H9 (cell line): ENCODE measurements around the gene DPH2. TPM values are rescaled to one million over a fixed set of nuclear protein-coding genes. Genes with fewer than 3 reads are reported as not detected.

ENCODE experiments used
- DNase-seq: peaks from one replicate; pipeline ENCODE4 v3.0.0-alpha.2; 2017
- H2AFZ ChIP-seq: one replicate; pipeline ENCODE4 v1.6.1; 2013; ENCODE audit warnings: mild to moderate bottlenecking, low read length, control low read depth, moderate library complexity
- H2AK5ac ChIP-seq: 2 replicates; pipeline ENCODE4 v1.6.1; 2013; ENCODE audit warnings: low read length, control low read depth, mixed read lengths; ENCODE audit not compliant: insufficient read length
- H2BK120ac ChIP-seq: one replicate; pipeline ENCODE4 v1.6.1; 2013; ENCODE audit warnings: low read depth, mild to moderate bottlenecking, low read length, control low read depth, inconsistent platforms; ENCODE audit not compliant: poor library complexity, severe bottlenecking
- H2BK12ac ChIP-seq: 2 replicates; pipeline ENCODE4 v1.6.1; 2013; ENCODE audit warnings: low read length, control low read depth, mixed read lengths, low read depth; ENCODE audit not compliant: insufficient read length
- H2BK15ac ChIP-seq: 2 replicates; pipeline ENCODE4 v1.6.1; 2013; ENCODE audit warnings: low read depth, low read length, control low read depth
- H2BK20ac ChIP-seq: one replicate; pipeline ENCODE4 v1.6.1; 2013; ENCODE audit warnings: low read depth, mild to moderate bottlenecking, low read length, control low read depth, inconsistent platforms; ENCODE audit not compliant: poor library complexity, severe bottlenecking
- H2BK5ac ChIP-seq: 2 replicates; pipeline ENCODE4 v1.6.1; 2013; ENCODE audit warnings: low read length, control low read depth, mixed read lengths; ENCODE audit not compliant: insufficient read length
- H3K14ac ChIP-seq: 2 replicates; pipeline ENCODE4 v1.6.1; 2013; ENCODE audit warnings: low read length, control low read depth; ENCODE audit not compliant: insufficient read depth
- H3K18ac ChIP-seq: 2 replicates; pipeline ENCODE4 v1.6.1; 2013; ENCODE audit warnings: low read depth, mild to moderate bottlenecking, mixed read lengths, low read length, control low read depth; ENCODE audit not compliant: insufficient read length
- H3K23ac ChIP-seq: 2 replicates; pipeline ENCODE4 v1.6.1; 2013; ENCODE audit warnings: low read length, control low read depth, mixed read lengths, low read depth; ENCODE audit not compliant: insufficient read length
- H3K23me2 ChIP-seq: 2 replicates; pipeline ENCODE4 v1.6.1; 2013; ENCODE audit warnings: low read depth, mild to moderate bottlenecking, mixed read lengths, low read length, control low read depth; ENCODE audit not compliant: insufficient read length, poor library complexity, severe bottlenecking
- H3K27ac ChIP-seq: 2 replicates; pipeline ENCODE4 v1.5.1; 2013; ENCODE audit warnings: low read length, control low read depth, mixed read lengths, low read depth; ENCODE audit not compliant: insufficient read length
- H3K27me3 ChIP-seq: 2 replicates; pipeline ENCODE4 v1.6.1; 2013; ENCODE audit warnings: low read length, control low read depth, inconsistent platforms; ENCODE audit not compliant: insufficient read depth
- H3K4ac ChIP-seq: 2 replicates; pipeline ENCODE4 v1.6.1; 2013; ENCODE audit warnings: low read depth, mild to moderate bottlenecking, control low read depth, inconsistent platforms, low read length, moderate library complexity
- H3K4me1 ChIP-seq: 2 replicates; pipeline ENCODE4 v1.6.1; 2013; ENCODE audit warnings: low read length, control low read depth, inconsistent platforms; ENCODE audit not compliant: insufficient read depth
- H3K4me2 ChIP-seq: 2 replicates; pipeline ENCODE4 v1.6.1; 2013; ENCODE audit warnings: low read length, control low read depth, mixed read lengths; ENCODE audit not compliant: insufficient read length, insufficient read depth
- H3K56ac ChIP-seq: 2 replicates; pipeline ENCODE4 v1.6.1; 2013; ENCODE audit warnings: low read depth, mild to moderate bottlenecking, mixed read lengths, low read length, control low read depth; ENCODE audit not compliant: insufficient read length
- H3K79me1 ChIP-seq: 2 replicates; pipeline ENCODE4 v1.6.1; 2013; ENCODE audit warnings: low read depth, mild to moderate bottlenecking, moderate library complexity, low read length, control low read depth, inconsistent platforms; ENCODE audit not compliant: insufficient read depth, poor library complexity, severe bottlenecking
- H3K79me2 ChIP-seq: 2 replicates; pipeline ENCODE4 v1.6.1; 2013; ENCODE audit warnings: low read length, control low read depth, inconsistent platforms; ENCODE audit not compliant: insufficient read depth
- H3K9ac ChIP-seq: 2 replicates; pipeline ENCODE4 v1.6.1; 2013; ENCODE audit warnings: low read length, control low read depth, mixed read lengths; ENCODE audit not compliant: insufficient read length; ENCODE audit errors: extremely low read depth
- H3K9me3 ChIP-seq: one replicate; pipeline ENCODE4 v1.6.1; 2013; ENCODE audit warnings: low read depth, low read length, inconsistent platforms; ENCODE audit not compliant: control insufficient read depth
- H3T11ph ChIP-seq: one replicate; pipeline ENCODE4 v1.6.1; 2013; ENCODE audit warnings: mild to moderate bottlenecking, low read length, control low read depth, inconsistent platforms
- H4K20me1 ChIP-seq: one replicate; pipeline ENCODE4 v1.6.1; 2013; ENCODE audit not compliant: control insufficient read depth, insufficient read length, insufficient read depth
- H4K5ac ChIP-seq: 2 replicates; pipeline ENCODE4 v1.6.1; 2013; ENCODE audit warnings: low read depth, mild to moderate bottlenecking, mixed read lengths, low read length, control low read depth; ENCODE audit not compliant: insufficient read length
- H4K8ac ChIP-seq: replicated peaks from 2 replicates; pipeline ENCODE4 v1.6.1; 2013; ENCODE audit warnings: low read length, control low read depth, mixed read lengths, low read depth; ENCODE audit not compliant: insufficient read length
- H4K91ac ChIP-seq: 2 replicates; pipeline ENCODE4 v1.6.1; 2013; ENCODE audit warnings: low read depth, mild to moderate bottlenecking, moderate library complexity, mixed read lengths, low read length, control low read depth; ENCODE audit not compliant: insufficient read length
- H3K27ac Mint-ChIP-seq, 3 experiments: 2 replicates in 2 of 3; 3 replicates in 1 of 3; pipeline ENCODE4 v1.8.0; 2020 to 2021; ENCODE audit warnings: mixed read lengths in 3 of 3, mild to moderate bottlenecking in 1 of 3, moderate library complexity in 1 of 3
- H3K27me3 Mint-ChIP-seq: 2 replicates; pipeline ENCODE4 v1.8.0; 2021; ENCODE audit warnings: low read depth, mild to moderate bottlenecking, moderate library complexity, mixed read lengths
- H3K36me3 Mint-ChIP-seq, 3 experiments: 2 replicates in 2 of 3; 3 replicates in 1 of 3; pipeline ENCODE4 v1.8.0; 2020 to 2021; ENCODE audit warnings: low read depth in 3 of 3, mixed read lengths in 3 of 3; ENCODE audit not compliant: insufficient read depth in 1 of 3
- H3K4me1 Mint-ChIP-seq, 2 experiments: 2 replicates each; pipeline ENCODE4 v1.8.0; 2020; ENCODE audit warnings: mixed read lengths in 2 of 2
- H3K4me3 Mint-ChIP-seq, 2 experiments: 2 replicates in 1 of 2; 3 replicates in 1 of 2; pipeline ENCODE4 v1.8.0; 2020 to 2021; ENCODE audit warnings: mild to moderate bottlenecking in 2 of 2, mixed read lengths in 2 of 2, moderate library complexity in 1 of 2
- H3K9me3 Mint-ChIP-seq, 2 experiments: 2 replicates in 1 of 2; 3 replicates in 1 of 2; pipeline ENCODE4 v1.8.0; 2020; ENCODE audit warnings: mild to moderate bottlenecking in 2 of 2, mixed read lengths in 2 of 2, moderate library complexity in 1 of 2
- WGBS: extraction: QIAGEN DNeasy Blood & Tissue Kit; methylation state at CpG from one replicate; pipeline ENCODE4 v1.1.7; 2013; ENCODE audit warnings: missing lambda C conversion rate, low lambda C conversion rate, mixed read lengths; ENCODE audit not compliant: insufficient read length; ENCODE audit errors: extremely low coverage; 5-methylcytosine and 5-hydroxymethylcytosine counted together
- total RNA-seq: library from RNA; stranded (reverse); gene quantifications from 2 replicates; pipeline ENCODE4 v1.2.1, GENCODE V29; 2021
- TF ChIP-seq, protein P1 (sequence below): fragments of 200-600 bp; sonication (generic); conservative IDR thresholded peaks from 3 replicates; pipeline ENCODE4 v1.8.0; 2021; ENCODE audit warnings: antibody characterized with exemption, mild to moderate bottlenecking

Gene DPH2
- total RNA-seq, 1 experiment from 2014 or later: 74.4 TPM

- H2BK5ac ChIP-seq: no peak overlapping the region
- H3K56ac ChIP-seq: no peak overlapping the region
- no peak overlapping the region for H2BK15ac ChIP-seq
- no peaks in the 10 kb centered on the region; the same call in 1 of the 2 replicates for H3K79me2 ChIP-seq
- no peak overlapping the region for H3K4me3 Mint-ChIP-seq
- no peak for DNase-seq
- H3K18ac ChIP-seq: no peak overlapping the region
- H4K5ac ChIP-seq: no peak overlapping the region
- no peak overlapping the region for H2BK20ac ChIP-seq
- no peak overlapping the region for H3K4me2 ChIP-seq
- peaks cover 13 to 46% (median 36%) of the 10 kb centered on the region in 3 experiments; a peak in 6 of 7 replicates for H3K36me3 Mint-ChIP-seq
- no peaks in the 10 kb centered on the region for H3K4me1 ChIP-seq
- H3K14ac ChIP-seq: no peak overlapping the region
- no peaks in the 10 kb centered on the region for H4K20me1 ChIP-seq
- TF ChIP-seq, protein P1, sequence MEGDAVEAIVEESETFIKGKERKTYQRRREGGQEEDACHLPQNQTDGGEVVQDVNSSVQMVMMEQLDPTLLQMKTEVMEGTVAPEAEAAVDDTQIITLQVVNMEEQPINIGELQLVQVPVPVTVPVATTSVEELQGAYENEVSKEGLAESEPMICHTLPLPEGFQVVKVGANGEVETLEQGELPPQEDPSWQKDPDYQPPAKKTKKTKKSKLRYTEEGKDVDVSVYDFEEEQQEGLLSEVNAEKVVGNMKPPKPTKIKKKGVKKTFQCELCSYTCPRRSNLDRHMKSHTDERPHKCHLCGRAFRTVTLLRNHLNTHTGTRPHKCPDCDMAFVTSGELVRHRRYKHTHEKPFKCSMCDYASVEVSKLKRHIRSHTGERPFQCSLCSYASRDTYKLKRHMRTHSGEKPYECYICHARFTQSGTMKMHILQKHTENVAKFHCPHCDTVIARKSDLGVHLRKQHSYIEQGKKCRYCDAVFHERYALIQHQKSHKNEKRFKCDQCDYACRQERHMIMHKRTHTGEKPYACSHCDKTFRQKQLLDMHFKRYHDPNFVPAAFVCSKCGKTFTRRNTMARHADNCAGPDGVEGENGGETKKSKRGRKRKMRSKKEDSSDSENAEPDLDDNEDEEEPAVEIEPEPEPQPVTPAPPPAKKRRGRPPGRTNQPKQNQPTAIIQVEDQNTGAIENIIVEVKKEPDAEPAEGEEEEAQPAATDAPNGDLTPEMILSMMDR: no peak
- no peak overlapping the region for H2AFZ ChIP-seq
- H3K27me3 Mint-ChIP-seq: peaks cover 3% of the 10 kb centered on the region
- H3K23me2 ChIP-seq: peaks cover 10% of the 10 kb centered on the region
- no peak overlapping the region for H2AK5ac ChIP-seq
- H2BK120ac ChIP-seq: no peak overlapping the region
- no peak overlapping the region for H3K23ac ChIP-seq
- H4K8ac ChIP-seq: no peak overlapping the region
- H3K9me3 ChIP-seq: no peaks in the 10 kb centered on the region
- H3K27ac Mint-ChIP-seq: no peak overlapping the region; a peak in 1 of 7 replicates
- H3K4ac ChIP-seq: no peak overlapping the region
- no peaks in the 10 kb centered on the region for H3K79me1 ChIP-seq
- no peak overlapping the region for H3K9ac ChIP-seq
- H3K27ac ChIP-seq: no peak overlapping the region
- H2BK12ac ChIP-seq: no peak overlapping the region
- H4K91ac ChIP-seq: no peak overlapping the region
- peaks cover 6 to 8% of the 10 kb centered on the region in 2 experiments for H3K4me1 Mint-ChIP-seq
- WGBS: no CpG with 5 or more reads among the region's 6 CpGs
- no peak overlapping the region for H3T11ph ChIP-seq
- H3K9me3 Mint-ChIP-seq: no peaks in the 10 kb centered on the region
- H3K27me3 ChIP-seq: no peaks in the 10 kb centered on the region
Measured at GRCh38 chr1:43987159-43987902, 17.5 kb downstream of the DPH2 start.
